GM12892 (cell line): Measurements from ENCODE around the gene SLC38A5.

Source experiments
- DNase-seq: peaks from one replicate; pipeline ENCODE4 v3.0.0; 2011; ENCODE audit not compliant: insufficient read length
- FAIRE-seq: peaks from 2 replicates; lab custom pipeline; 2011; peaks lifted over from hg19 to GRCh38; lab: Jason Lieb, UNC
- POLR2A ChIP-seq: IDR thresholded peaks from 2 replicates; pipeline ENCODE4 v1.6.1; 2011; ENCODE audit warnings: low read depth, low read length, control low read depth
- POLR2AphosphoS5 ChIP-seq: IDR thresholded peaks from 2 replicates; pipeline ENCODE4 v1.6.1; 2011; ENCODE audit warnings: low read depth, low read length, control low read depth
- TAF1 ChIP-seq: IDR thresholded peaks from 2 replicates; pipeline ENCODE4 v1.6.1; 2011; ENCODE audit warnings: low read depth, mild to moderate bottlenecking, control low read depth, low read length, borderline replicate concordance

The SLC38A5 gene

GRCh38 chrX:48475296-48475695 is 5.2 kb upstream of the SLC38A5 start:
- no peak for FAIRE-seq
- no peak for TF ChIP-seq POLR2A
- no peak for TF ChIP-seq POLR2AphosphoS5
- no peak for TF ChIP-seq TAF1
- DNase-seq = no peak

- FAIRE-seq = no peak
- DNase-seq = no peak
- no peak for TF ChIP-seq TAF1
- no peak for TF ChIP-seq POLR2A
- TF ChIP-seq POLR2AphosphoS5 = no peak
Observed at GRCh38 chrX:48474581-48474980, 4.5 kb upstream of the SLC38A5 start.

- DNase-seq (no peak), FAIRE-seq (no peak)
- TF ChIP-seq POLR2A = no peak
- TF ChIP-seq POLR2AphosphoS5 = no peak
- TF ChIP-seq TAF1 = no peak
Observed at GRCh38 chrX:48474127-48474526, 4.1 kb upstream of the SLC38A5 start.

GRCh38 chrX:48473704-48473990 is 3.6 kb upstream of the SLC38A5 start:
- FAIRE-seq = no peak
- TF ChIP-seq POLR2AphosphoS5 (no peak), TAF1 (no peak), POLR2A (no peak)

GRCh38 chrX:48472851-48473703 is 3.0 kb upstream of the SLC38A5 start:
- FAIRE-seq = no peak
- no peak for DNase-seq
- no peak for TF ChIP-seq POLR2AphosphoS5
- no peak for TF ChIP-seq POLR2A
- no peak for TF ChIP-seq TAF1

More at GRCh38 chrX:48473704-48473990, 3.6 kb upstream of the SLC38A5 start:
- no peak for DNase-seq

- no peak for DNase-seq
- TF ChIP-seq POLR2AphosphoS5 (no peak), POLR2A (no peak), TAF1 (no peak)
- no peak for FAIRE-seq
Observed at GRCh38 chrX:48472225-48472624, 2.2 kb upstream of the SLC38A5 start.

- no peak for TF ChIP-seq TAF1
- TF ChIP-seq POLR2AphosphoS5 = no peak
- no peak for TF ChIP-seq POLR2A
- no peak for DNase-seq
- no peak for FAIRE-seq
Observed at GRCh38 chrX:48471504-48471903, 1.4 kb upstream of the SLC38A5 start.

- DNase-seq (no peak), FAIRE-seq (peak; percentile 44)
Observed at GRCh38 chrX:48470833-48471118, 716 bp upstream of the SLC38A5 start.

GRCh38 chrX:48468693-48469691 is 1.1 kb downstream of the SLC38A5 start:
- DNase-seq (no peak), FAIRE-seq (peak; percentile 36)
- no peak for TF ChIP-seq POLR2A
- no peak for TF ChIP-seq POLR2AphosphoS5
- TF ChIP-seq TAF1 = no peak

More at GRCh38 chrX:48470833-48471118, 716 bp upstream of the SLC38A5 start:
- TF ChIP-seq POLR2A (no peak), TAF1 (no peak), POLR2AphosphoS5 (no peak)

GRCh38 chrX:48468247-48468671 is 1.8 kb downstream of the SLC38A5 start:
- TF ChIP-seq TAF1 = no peak
- TF ChIP-seq POLR2AphosphoS5 = no peak
- TF ChIP-seq POLR2A = no peak
- FAIRE-seq (peak; percentile 82), DNase-seq (peak; percentile 48)

GRCh38 chrX:48467281-48467761 is 2.7 kb downstream of the SLC38A5 start:
- FAIRE-seq = no peak
- no peak for DNase-seq
- TF ChIP-seq POLR2A (no peak), TAF1 (no peak), POLR2AphosphoS5 (no peak)
